Fibroblast of villous mesenchyme (primary cell): ENCODE measurements around the gene TUBB. TPM values are rescaled to one million over a fixed set of nuclear protein-coding genes. Genes with fewer than 3 reads are reported as not detected.
A peak's percentile ranks its signal among the peaks of the same experiment; 100 is the strongest.

ENCODE experiments used
- DNase-seq: peaks from one replicate; pipeline ENCODE4 v3.0.0-alpha.2; 2010; ENCODE audit warnings: low read depth
- H3K4me3 ChIP-seq: 2 replicates; pipeline ENCODE4 v1.5.1; 2011; ENCODE audit warnings: low read depth, mild to moderate bottlenecking, low read length
- total RNA-seq: library from RNA; depleted of rRNA; stranded (reverse); fragments of >200 nt; gene quantifications from 2 replicates; pipeline ENCODE4 v1.2.3, GENCODE V29; 2012
- TF ChIP-seq, protein P1 (sequence below): IDR thresholded peaks from 2 replicates; pipeline ENCODE4 v1.5.1; 2012; ENCODE audit warnings: low read depth, mild to moderate bottlenecking, low read length; ENCODE audit not compliant: insufficient read depth

TUBB gene
- total RNA-seq, 1 donor = 713 TPM

DNA sequence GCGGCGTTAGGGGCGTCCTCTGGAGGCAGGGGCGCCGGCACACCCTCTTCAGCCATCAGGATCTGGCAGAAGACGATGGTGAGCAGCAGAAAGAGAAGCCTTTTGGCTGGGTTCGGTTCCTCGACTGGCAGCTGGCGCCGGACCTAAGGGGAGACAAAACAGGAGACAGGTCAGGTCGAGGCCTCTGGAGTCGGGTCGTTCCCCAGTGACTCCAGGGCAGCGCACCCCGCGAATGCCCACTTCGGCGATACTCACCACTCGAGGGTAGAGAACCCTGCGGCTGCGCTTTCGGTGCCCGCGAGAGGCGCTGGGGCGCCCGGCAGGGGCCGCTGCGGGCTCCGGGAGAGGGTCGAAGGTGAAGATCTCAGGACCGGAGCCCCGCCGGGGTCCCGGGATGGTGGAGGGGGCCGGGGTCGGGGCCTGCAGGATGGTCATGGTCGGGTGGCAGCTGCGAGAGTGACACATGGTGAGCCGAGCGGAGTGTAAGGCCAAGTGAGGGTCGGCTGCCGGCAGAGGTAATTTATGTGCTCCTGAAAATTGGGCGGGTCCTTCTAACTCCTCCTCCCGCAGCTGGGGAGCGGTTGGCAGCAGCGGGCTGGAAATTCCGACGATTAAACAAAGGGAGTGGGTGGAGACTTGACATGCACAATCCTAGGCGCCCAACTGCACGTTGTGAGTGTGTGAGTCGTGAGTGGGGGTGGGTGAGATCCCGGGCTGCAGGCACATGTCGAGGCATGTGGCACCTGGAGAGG lies 24.1 kb downstream of the TUBB start, which contains the start of gene IER3:
Gene IER3, minus strand, starts transcription at position 494 of the 752 bp plus-strand sequence. Its CDS starts 29 bp downstream, at position 465.
- DNase-seq = peak; percentile 95
- TF ChIP-seq, protein P1, sequence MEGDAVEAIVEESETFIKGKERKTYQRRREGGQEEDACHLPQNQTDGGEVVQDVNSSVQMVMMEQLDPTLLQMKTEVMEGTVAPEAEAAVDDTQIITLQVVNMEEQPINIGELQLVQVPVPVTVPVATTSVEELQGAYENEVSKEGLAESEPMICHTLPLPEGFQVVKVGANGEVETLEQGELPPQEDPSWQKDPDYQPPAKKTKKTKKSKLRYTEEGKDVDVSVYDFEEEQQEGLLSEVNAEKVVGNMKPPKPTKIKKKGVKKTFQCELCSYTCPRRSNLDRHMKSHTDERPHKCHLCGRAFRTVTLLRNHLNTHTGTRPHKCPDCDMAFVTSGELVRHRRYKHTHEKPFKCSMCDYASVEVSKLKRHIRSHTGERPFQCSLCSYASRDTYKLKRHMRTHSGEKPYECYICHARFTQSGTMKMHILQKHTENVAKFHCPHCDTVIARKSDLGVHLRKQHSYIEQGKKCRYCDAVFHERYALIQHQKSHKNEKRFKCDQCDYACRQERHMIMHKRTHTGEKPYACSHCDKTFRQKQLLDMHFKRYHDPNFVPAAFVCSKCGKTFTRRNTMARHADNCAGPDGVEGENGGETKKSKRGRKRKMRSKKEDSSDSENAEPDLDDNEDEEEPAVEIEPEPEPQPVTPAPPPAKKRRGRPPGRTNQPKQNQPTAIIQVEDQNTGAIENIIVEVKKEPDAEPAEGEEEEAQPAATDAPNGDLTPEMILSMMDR = peak; percentile 65
- H3K4me3 ChIP-seq = peak within 1 kb of the TSS; percentile 91

DNA sequence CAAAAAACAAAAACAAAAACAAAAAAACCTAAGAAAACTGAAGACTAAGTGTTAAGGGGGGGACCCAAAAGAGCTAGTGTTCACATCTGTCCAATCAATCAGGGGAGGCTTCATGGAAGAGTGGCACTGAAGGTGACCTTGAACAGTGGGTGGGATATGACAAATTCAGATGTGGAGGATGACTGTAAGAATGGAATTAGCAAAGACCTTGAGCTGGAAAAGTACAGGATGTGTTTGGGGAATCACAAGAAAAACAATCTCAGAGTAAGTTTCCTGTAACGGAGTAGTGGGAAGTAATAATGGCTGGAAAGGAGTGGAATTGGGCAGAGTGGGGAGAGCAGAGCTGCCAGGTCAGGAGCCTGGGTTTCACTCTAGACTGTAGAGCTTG lies 27.1 kb downstream of the TUBB start:
- peak; percentile 39 for DNase-seq
- H3K4me3 ChIP-seq = no peak overlapping the region

DNA sequence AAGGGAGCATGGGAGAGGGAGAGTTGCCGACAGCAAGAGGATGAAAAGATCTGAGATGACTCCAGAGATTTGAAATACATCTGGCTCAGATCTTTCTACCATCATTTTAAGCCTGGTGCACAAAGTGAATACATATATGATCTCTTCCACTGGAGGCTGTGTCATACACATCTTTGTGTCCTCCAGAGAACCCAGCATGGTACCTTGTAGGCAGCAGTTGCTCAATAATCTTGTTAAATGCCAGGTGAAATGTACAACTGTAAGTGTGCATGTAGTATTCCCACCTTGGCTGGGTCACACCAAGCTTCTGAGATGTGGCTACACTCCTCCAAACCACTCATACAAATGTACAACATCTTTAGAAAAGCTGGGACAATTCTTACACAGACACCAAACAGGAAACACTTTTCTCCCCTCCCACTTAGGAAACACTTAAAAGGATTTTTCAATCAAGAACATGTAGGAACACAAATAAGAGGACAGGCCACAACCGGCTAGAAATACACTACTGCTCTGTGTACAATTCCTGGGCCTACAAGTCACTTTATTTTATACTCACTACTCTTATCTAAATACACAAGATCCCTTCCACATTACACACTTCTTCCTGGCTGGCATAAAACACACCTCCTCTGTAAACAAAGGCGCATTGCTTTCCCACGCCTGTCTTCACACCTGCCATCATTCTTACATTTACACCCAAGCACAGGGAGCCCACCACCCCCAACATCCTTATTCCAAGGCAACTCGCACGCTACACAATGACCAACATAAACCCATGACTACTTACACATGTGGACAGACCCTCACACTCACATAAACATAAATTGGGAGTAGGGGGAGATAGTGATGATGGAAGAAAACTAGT lies 28.0 kb downstream of the TUBB start:
- no peak for DNase-seq
- H3K4me3 ChIP-seq = no peak overlapping the region
- TF ChIP-seq, protein P1 = no peak

More for the DNA sequence above, 27.1 kb downstream of the TUBB start:
- TF ChIP-seq, protein P1 = no peak

DNA sequence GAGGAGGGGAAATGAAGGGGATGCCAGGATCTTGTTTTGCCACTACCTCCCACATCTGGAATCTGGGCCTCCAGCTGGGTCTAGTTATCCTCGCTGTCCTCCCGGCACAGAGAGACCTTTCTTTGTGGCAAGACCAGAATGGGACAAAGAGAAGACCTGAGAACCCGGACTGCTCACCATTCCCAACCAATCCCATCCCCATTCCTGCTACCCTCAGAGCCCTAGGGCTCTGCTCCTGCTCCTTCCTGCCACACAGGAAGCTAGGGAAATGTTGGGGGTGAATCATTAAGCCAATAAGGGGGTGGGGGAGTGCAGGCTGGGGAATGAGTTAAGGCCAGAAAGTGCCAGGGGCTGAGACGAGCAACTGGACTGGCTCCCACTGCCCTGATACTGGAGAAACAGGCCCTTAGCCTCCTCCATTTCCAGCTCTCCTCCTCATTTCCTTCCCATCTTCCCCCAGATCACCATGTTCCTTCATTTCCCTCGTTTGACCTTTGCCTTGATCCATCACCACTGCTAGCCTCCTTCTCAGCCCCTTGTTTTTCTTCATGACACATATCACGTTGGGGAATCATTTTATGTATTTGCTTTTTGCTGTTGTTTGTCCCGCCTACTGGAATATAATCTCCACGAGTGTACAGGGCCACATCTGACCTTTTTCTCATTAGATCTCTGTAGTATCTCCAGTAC lies 28.8 kb downstream of the TUBB start:
- no peak overlapping the region for H3K4me3 ChIP-seq
- DNase-seq = no peak
- TF ChIP-seq, protein P1 = no peak

DNA sequence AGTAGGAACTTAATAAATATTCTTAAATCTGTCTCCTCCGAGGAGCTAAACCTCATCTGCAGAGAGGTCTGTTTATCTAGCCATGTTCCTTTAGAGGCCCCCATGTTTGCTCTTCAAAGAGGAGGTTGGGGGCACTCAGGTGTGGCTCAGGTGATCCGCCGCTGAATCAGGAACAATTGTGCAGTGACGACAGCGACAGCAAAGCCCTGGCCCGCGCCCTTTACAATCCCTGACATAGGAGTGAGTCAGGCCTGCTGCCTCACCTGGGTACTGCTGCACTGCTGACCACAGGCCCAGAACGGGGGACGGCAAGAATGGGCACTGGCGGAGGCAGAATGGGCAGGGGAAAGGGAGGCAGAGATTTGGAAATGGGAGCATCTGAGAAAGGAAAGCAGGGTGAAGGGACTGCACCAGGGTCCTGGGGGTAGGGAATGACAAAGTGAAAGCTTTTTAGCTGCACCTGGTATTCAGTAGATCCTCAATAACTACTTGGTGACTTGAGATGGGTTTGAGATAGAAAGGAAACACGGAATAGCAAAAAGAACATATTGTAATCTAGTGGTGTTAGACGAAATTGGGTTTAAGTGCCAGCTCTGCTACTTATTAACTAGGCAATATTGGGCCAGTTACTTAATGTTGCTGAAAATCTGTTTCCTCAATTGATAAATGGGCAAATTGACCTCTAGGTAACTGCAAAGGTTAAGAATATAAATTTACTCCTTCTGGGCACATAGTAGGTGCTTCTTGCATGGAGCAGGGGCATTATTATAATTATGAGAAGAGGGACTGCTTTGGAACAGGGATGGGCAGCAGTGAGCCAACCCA lies 29.6 kb downstream of the TUBB start:
- TF ChIP-seq, protein P1 = no peak
- H3K4me3 ChIP-seq = no peak overlapping the region
- DNase-seq = no peak

DNA sequence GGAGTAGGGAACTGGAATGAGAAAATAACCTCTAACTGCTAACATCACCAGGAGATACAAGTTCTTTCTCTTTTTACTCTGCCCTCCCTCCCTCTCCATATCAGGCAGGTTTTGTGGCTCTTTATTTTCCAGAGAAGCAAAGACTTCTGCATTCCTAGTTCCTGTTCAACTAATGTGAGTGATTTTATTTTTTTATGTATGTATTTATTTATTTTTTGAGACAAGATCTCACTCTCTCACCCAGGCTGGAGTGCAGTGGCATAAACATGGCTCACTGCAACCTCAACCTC lies 30.2 kb downstream of the TUBB start:
- no peak for DNase-seq
- TF ChIP-seq, protein P1 = no peak
- no peak overlapping the region for H3K4me3 ChIP-seq
